AG04449 (cell line): ENCODE results near the gene RAB11FIP4.

ENCODE experiments used
- CTCF ChIA-PET: fragments of 350-600 bp; formaldehyde crosslinking; extraction: SDS; loops from one replicate; lab custom pipeline; 2021; ENCODE audit warnings: antibody characterized with exemption; lab: Yijun Ruan, JAX
- POLR2A ChIA-PET: fragments of 400-600, 350-600 bp; formaldehyde crosslinking; extraction: SDS; loops from one replicate; lab custom pipeline; 2020; ENCODE audit warnings: antibody characterized with exemption, inconsistent platforms; lab: Yijun Ruan, JAX
- DNase-seq: peaks from one replicate; pipeline ENCODE4 v3.0.0-alpha.2; 2010; ENCODE audit warnings: low read depth, low spot score
- H3K4me3 ChIP-seq: 2 replicates; pipeline ENCODE4 v1.5.1; 2011; ENCODE audit warnings: low read depth, mild to moderate bottlenecking, control low read depth, low read length
- CTCF ChIP-seq: IDR thresholded peaks from one replicate; pipeline ENCODE4 v1.5.1; 2011; ENCODE audit warnings: mild to moderate bottlenecking, moderate library complexity, low read length, control low read depth, inconsistent platforms; ENCODE audit not compliant: insufficient read depth; ENCODE audit errors: missing control alignments

Gene RAB11FIP4

DNA sequence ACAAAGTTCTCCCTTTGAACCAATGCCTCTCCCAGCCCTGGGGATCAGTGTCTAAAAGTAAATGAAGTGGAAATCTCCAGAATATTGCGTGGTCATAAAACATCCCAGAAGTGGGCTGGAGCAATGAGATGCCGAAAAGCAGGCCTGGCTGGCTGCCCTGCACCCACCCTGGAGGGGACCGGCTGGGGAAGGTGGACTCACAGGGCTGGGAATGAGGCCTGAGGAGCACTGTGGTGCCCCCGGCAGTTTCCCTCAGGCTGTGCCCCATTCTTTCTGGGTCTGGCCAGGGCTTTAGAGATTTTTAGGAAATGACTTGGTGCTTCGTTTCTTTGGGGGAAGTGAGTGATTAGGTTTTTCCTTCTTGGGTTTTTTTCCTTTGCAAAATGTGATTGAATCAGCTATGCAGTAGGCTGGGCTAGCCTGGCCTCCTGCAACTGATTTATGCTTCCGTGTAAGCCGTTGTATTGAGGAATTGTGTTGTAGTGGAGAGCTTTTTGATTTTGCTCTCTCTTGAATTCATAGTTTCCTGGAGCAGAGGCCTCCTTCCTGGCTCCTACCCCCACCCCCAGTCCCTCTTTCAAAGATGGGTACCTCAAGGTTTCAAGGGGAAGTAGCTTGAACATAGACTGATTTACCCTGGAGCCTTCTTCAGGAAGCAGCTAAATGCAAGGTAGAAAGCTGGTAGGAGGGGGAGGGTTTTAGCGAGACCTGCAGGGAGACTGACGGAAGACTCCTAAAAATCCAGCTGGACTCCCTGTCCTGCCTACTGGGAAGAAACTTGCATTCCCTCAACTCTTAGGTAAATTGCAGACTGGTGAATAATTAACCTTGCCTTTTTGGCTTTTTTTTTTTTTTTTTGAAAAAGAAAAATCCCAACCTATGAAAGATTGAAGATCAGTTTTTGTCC is 170.2 kb downstream of the RAB11FIP4 start:
- DNase-seq = no peak
- POLR2A ChIA-PET = interaction anchor here (0.6 to 3.8 kb wide), 10 partner anchors 10 to 466 kb away, joined by 3 to 24 read pairs (median 4); no protein-coding TSS in a partner anchor
- no peak for TF ChIP-seq CTCF
- CTCF ChIA-PET = interaction anchor here (1.2 to 12.4 kb wide), 6 partner anchors 13 to 350 kb away, joined by 3 to 200 read pairs (median 4); no protein-coding TSS in a partner anchor
- peak overlapping the region; percentile 84 for H3K4me3 ChIP-seq

- no peak for DNase-seq
- H3K4me3 ChIP-seq = peak overlapping the region; percentile 84
- no peak for TF ChIP-seq CTCF
- ChIA-PET CTCF (interaction anchor here (1.2 to 12.4 kb wide), 7 partner anchors 10 to 350 kb away, joined by 3 to 200 read pairs (median 4); no protein-coding TSS in a partner anchor), POLR2A (interaction anchor here (0.6 to 3.8 kb wide), 6 partner anchors 12 to 271 kb away, joined by 3 to 24 read pairs (median 4); no protein-coding TSS in a partner anchor)
Measured at GRCh38 chr17:31562376-31562840, 170.9 kb downstream of the RAB11FIP4 start.

DNA sequence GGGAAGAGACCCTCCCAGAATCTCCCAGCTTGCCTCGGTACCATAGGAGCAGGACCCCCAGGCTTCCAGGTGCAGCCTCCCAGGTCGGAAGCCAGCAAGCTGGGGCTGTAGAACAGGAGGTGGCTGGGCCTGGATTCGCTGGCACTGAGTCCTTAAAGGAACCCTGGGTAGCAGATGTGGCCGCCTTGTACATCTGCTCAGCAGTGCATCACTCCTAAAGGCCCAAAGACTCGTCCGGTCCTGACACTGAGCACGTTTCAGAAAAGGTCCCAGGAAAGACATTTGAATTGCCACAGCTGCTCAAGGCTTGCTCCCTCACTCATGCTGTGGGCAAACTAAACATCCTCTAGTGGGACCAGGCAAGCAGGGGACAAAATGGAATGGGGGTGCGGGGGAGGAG is 172.8 kb downstream of the RAB11FIP4 start:
- ChIA-PET CTCF (interaction anchor here (0.6 to 12.4 kb wide), 4 partner anchors 9 to 279 kb away, joined by 3 to 200 read pairs (median 5); no protein-coding TSS in a partner anchor), POLR2A (interaction anchor here (1.0 to 1.9 kb wide), 2 partner anchors 16 to 132 kb away, joined by 3 to 6 read pairs; no protein-coding TSS in a partner anchor)
- no peak for TF ChIP-seq CTCF
- H3K4me3 ChIP-seq = 0 out of 2 replicates have a peak overlapping the region, but pooled peaks have one; percentile 6
- no peak for DNase-seq

DNA sequence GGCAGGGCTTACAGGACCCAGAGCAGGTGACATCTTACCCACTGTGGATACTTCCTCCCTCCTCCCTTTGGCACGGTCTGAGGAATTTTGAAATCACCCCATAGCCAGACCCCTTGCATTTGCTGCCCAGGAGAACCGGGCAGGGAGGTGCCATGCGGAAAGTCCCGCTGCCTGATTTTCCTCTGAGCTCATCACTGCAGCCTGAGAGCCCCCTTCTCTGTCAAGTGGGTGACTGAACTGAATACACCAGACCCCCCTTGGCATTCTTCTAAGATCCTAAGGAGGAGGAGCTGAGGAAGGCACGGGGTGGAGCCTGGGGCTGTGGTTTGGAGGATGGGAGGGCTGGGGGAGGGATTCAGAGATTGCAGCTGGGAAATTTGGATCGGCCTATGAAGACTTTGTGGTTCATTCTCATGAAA is 173.4 kb downstream of the RAB11FIP4 start:
- CTCF ChIA-PET = interaction anchor here (0.6 to 12.4 kb wide), 5 partner anchors 8 to 278 kb away, joined by 3 to 200 read pairs (median 4); no protein-coding TSS in a partner anchor
- POLR2A ChIA-PET = interaction anchor here (1.0 to 1.9 kb wide), 3 partner anchors 8 to 131 kb away, joined by 3 to 6 read pairs (median 4); no protein-coding TSS in a partner anchor
- TF ChIP-seq CTCF = no peak
- H3K4me3 ChIP-seq = no peak overlapping the region; the same call in 1 of the 2 replicates
- no peak for DNase-seq

DNA sequence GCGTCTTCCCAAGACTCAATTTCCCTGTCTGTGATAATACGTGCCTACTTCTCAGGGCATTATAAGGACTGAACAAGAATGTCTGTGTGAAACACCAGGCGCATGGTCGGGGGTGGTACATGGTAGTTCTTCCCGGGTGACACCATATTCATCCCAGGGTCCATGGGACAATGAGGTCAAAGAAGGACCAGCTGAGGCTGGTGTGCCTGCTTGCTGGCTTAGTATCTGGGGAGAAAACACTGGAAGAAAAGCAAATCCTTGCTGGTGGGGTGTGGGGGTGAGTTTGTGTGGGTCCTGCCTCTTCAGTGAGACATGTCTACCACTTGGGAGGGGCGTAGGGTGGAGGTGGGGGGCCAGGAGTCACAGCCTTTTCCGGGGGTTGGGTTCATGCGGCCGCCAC is 174.2 kb downstream of the RAB11FIP4 start:
- no peak for DNase-seq
- no peak for TF ChIP-seq CTCF
- H3K4me3 ChIP-seq = no peak overlapping the region
- ChIA-PET POLR2A (interaction anchor here (1.0 to 1.9 kb wide), 2 partner anchors 9 to 15 kb away, joined by 4 to 6 read pairs; no protein-coding TSS in a partner anchor), CTCF (interaction anchor here (1.2 to 12.4 kb wide), 4 partner anchors 8 to 278 kb away, joined by 4 to 200 read pairs (median 4); no protein-coding TSS in a partner anchor)
